IPS-18a (cell line): ENCODE measurements around the gene JAZF1.

Experiments
- H3K27ac ChIP-seq: one replicate; pipeline ENCODE4 v1.5.1; 2013; ENCODE audit warnings: low read length
- H3K27me3 ChIP-seq: one replicate; pipeline ENCODE4 v1.6.1; 2013; ENCODE audit warnings: mild to moderate bottlenecking, low read length; ENCODE audit not compliant: control insufficient read depth, insufficient read depth
- H3K36me3 ChIP-seq: one replicate; pipeline ENCODE4 v1.6.1; 2013; ENCODE audit warnings: low read depth, low read length; ENCODE audit not compliant: control insufficient read depth
- H3K4me1 ChIP-seq: one replicate; pipeline ENCODE4 v1.6.1; 2013; ENCODE audit warnings: low read depth, low read length; ENCODE audit not compliant: control insufficient read depth
- H3K4me3 ChIP-seq: one replicate; pipeline ENCODE4 v1.5.1; 2013; ENCODE audit warnings: low read length
- H3K9ac ChIP-seq: one replicate; pipeline ENCODE4 v1.6.1; 2013; ENCODE audit warnings: mild to moderate bottlenecking, low read length, moderate library complexity
- H3K9me3 ChIP-seq: one replicate; pipeline ENCODE4 v1.6.1; 2013; ENCODE audit warnings: low read depth, low read length; ENCODE audit not compliant: control insufficient read depth

Gene JAZF1

DNA sequence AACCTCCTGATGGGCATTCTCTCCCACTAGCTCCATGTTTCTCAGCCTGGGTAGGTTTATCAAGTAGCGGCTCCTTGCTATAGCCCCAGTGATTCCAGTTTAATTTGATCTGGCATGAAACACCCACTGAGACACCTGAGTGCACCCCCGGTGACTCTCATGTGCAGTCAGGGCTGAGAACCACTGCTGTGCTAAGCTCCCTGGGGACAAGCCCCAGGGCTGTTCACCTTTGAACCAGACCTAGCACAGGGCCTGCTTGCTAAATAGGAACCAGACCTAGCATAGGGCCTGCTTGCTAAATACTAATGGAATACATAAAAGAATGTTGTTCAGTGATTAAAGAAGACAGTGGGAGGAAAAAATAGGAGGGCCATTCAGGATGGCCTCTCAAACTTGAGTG lies 167.6 kb downstream of the JAZF1 start:
- H3K9me3 ChIP-seq: peaks cover 3% of the 10 kb centered on the region

GRCh38 chr7:28008911-28009310 lies 171.7 kb downstream of the JAZF1 start:
- Histone ChIP-seq H3K9ac (no peak overlapping the region), H3K4me3 (no peak overlapping the region), H3K9me3 (no peaks in the 10 kb centered on the region), H3K4me1 (no peaks in the 10 kb centered on the region), H3K36me3 (no peaks in the 10 kb centered on the region), H3K27ac (no peak overlapping the region), H3K27me3 (no peaks in the 10 kb centered on the region)

More for the DNA sequence above, 167.6 kb downstream of the JAZF1 start:
- H3K36me3 ChIP-seq: no peaks in the 10 kb centered on the region
- no peaks in the 10 kb centered on the region for H3K4me1 ChIP-seq
- no peak overlapping the region for H3K27ac ChIP-seq
- H3K27me3 ChIP-seq: no peaks in the 10 kb centered on the region
- H3K9ac ChIP-seq: no peak overlapping the region
- no peak overlapping the region for H3K4me3 ChIP-seq

DNA sequence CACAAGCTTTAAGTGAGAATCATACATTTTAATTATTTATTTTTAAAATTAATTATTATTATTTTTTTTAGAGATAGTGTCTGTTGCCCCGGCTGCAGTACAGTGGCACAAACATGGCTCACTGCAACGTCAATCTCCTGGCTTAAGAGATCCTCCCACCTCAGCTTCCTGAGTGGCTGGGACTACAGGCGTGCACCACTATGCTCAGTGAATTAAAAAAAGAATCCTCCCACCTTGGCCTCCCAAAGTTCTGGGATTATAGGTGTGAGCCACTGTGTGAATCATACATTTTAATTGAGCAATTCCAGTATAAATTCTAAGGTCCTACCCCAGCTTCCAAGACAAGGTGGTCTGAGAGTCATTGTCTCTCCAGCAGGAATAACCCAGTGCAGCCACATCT lies 172.4 kb downstream of the JAZF1 start:
- H3K4me3 ChIP-seq: no peak overlapping the region
- no peaks in the 10 kb centered on the region for H3K36me3 ChIP-seq
- H3K9me3 ChIP-seq: no peaks in the 10 kb centered on the region
- no peaks in the 10 kb centered on the region for H3K27me3 ChIP-seq
- H3K27ac ChIP-seq: no peak overlapping the region
- no peaks in the 10 kb centered on the region for H3K4me1 ChIP-seq
- H3K9ac ChIP-seq: no peak overlapping the region

- H3K9me3 ChIP-seq: no peaks in the 10 kb centered on the region
- no peak overlapping the region for H3K9ac ChIP-seq
- no peak overlapping the region for H3K4me3 ChIP-seq
- no peaks in the 10 kb centered on the region for H3K4me1 ChIP-seq
- no peaks in the 10 kb centered on the region for H3K36me3 ChIP-seq
- H3K27ac ChIP-seq: no peak overlapping the region
- H3K27me3 ChIP-seq: no peaks in the 10 kb centered on the region
Observed at GRCh38 chr7:28006491-28006890, 174.1 kb downstream of the JAZF1 start.

DNA sequence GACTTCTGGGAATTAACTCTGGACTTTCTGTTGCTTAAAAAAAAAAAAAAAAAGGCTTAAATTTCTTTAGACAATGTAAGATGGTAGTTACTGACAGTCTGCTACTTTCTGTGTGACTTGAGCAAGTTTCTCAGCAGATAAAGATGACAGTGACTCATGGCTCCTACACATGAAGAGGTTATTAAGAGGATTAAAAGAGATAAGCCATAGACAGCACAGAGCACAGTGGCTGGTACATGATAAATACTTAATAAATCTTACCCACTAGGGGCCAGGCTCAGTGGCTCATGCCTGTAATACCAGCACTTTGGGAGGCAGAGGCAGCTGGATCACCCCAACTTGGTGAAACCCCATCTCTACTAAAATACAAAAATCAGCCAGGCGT lies 174.8 kb downstream of the JAZF1 start:
- H3K27ac ChIP-seq: no peak overlapping the region
- no peaks in the 10 kb centered on the region for H3K9me3 ChIP-seq
- H3K4me3 ChIP-seq: no peak overlapping the region
- H3K4me1 ChIP-seq: no peaks in the 10 kb centered on the region
- H3K9ac ChIP-seq: no peak overlapping the region
- no peaks in the 10 kb centered on the region for H3K36me3 ChIP-seq
- H3K27me3 ChIP-seq: no peaks in the 10 kb centered on the region

- Histone ChIP-seq H3K9me3 (no peaks in the 10 kb centered on the region), H3K27me3 (no peaks in the 10 kb centered on the region), H3K4me1 (no peaks in the 10 kb centered on the region), H3K4me3 (no peak overlapping the region), H3K27ac (no peak overlapping the region), H3K9ac (no peak overlapping the region), H3K36me3 (no peaks in the 10 kb centered on the region)
Observed at GRCh38 chr7:28005075-28005846, 175.3 kb downstream of the JAZF1 start.

- Histone ChIP-seq H3K36me3 (no peaks in the 10 kb centered on the region), H3K27me3 (no peaks in the 10 kb centered on the region), H3K27ac (no peak overlapping the region), H3K4me3 (no peak overlapping the region), H3K9me3 (no peaks in the 10 kb centered on the region), H3K4me1 (no peaks in the 10 kb centered on the region), H3K9ac (no peak overlapping the region)
Observed at GRCh38 chr7:28003408-28003807, 177.2 kb downstream of the JAZF1 start.

- no peak overlapping the region for H3K9ac ChIP-seq
- H3K4me3 ChIP-seq: no peak overlapping the region
- no peaks in the 10 kb centered on the region for H3K9me3 ChIP-seq
- H3K27ac ChIP-seq: no peak overlapping the region
- no peaks in the 10 kb centered on the region for H3K4me1 ChIP-seq
- H3K27me3 ChIP-seq: no peaks in the 10 kb centered on the region
- no peaks in the 10 kb centered on the region for H3K36me3 ChIP-seq
Observed at GRCh38 chr7:28002638-28003037, 178.0 kb downstream of the JAZF1 start.

GRCh38 chr7:28001896-28002295 lies 178.7 kb downstream of the JAZF1 start:
- H3K27me3 ChIP-seq: no peaks in the 10 kb centered on the region

GRCh38 chr7:27999829-28000228 lies 180.8 kb downstream of the JAZF1 start:
- H3K36me3 ChIP-seq: no peaks in the 10 kb centered on the region

More at GRCh38 chr7:28001896-28002295, 178.7 kb downstream of the JAZF1 start:
- Histone ChIP-seq H3K4me1 (no peaks in the 10 kb centered on the region), H3K36me3 (no peaks in the 10 kb centered on the region), H3K9me3 (no peaks in the 10 kb centered on the region), H3K27ac (no peak overlapping the region), H3K4me3 (no peak overlapping the region), H3K9ac (no peak overlapping the region)

GRCh38 chr7:27998382-27998781 lies 182.2 kb downstream of the JAZF1 start:
- no peaks in the 10 kb centered on the region for H3K36me3 ChIP-seq
- no peak overlapping the region for H3K4me3 ChIP-seq
- no peak overlapping the region for H3K27ac ChIP-seq
- H3K9ac ChIP-seq: no peak overlapping the region
- no peaks in the 10 kb centered on the region for H3K9me3 ChIP-seq
- no peaks in the 10 kb centered on the region for H3K27me3 ChIP-seq
- no peaks in the 10 kb centered on the region for H3K4me1 ChIP-seq

More at GRCh38 chr7:27999829-28000228, 180.8 kb downstream of the JAZF1 start:
- Histone ChIP-seq H3K27me3 (no peaks in the 10 kb centered on the region), H3K9me3 (no peaks in the 10 kb centered on the region), H3K9ac (no peak overlapping the region), H3K4me1 (no peaks in the 10 kb centered on the region), H3K27ac (no peak overlapping the region), H3K4me3 (no peak overlapping the region)

DNA sequence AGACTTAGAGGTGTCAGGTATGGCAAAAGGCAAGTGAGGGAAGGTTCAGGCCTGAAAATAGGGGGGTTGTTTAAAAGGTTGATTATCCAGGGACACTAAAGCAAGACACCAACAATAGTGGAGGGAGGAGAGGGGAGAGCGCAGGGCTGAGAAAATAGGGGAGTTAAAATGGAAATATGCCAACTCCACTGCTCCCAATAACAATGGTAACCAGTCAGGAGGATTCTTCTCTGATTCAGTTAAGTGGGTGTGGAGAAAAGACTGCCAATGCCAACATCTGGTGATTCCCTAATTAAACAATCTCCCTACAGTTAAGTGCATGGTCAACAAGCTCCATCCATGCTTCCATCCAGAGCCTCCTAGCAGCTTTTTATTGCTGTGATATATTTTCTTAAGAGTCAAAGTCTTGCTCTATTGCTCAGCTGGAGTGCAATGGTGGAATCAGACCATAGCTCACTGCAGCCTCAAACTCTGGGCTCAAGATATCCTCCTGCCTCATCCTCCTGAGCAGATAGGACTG lies 183.3 kb downstream of the JAZF1 start:
- Histone ChIP-seq H3K27ac (no peak overlapping the region), H3K27me3 (no peaks in the 10 kb centered on the region), H3K9ac (no peak overlapping the region), H3K4me3 (no peak overlapping the region), H3K4me1 (no peaks in the 10 kb centered on the region), H3K9me3 (no peaks in the 10 kb centered on the region), H3K36me3 (no peaks in the 10 kb centered on the region)
